ENCODE data around the gene EXOSC10.

DNA sequence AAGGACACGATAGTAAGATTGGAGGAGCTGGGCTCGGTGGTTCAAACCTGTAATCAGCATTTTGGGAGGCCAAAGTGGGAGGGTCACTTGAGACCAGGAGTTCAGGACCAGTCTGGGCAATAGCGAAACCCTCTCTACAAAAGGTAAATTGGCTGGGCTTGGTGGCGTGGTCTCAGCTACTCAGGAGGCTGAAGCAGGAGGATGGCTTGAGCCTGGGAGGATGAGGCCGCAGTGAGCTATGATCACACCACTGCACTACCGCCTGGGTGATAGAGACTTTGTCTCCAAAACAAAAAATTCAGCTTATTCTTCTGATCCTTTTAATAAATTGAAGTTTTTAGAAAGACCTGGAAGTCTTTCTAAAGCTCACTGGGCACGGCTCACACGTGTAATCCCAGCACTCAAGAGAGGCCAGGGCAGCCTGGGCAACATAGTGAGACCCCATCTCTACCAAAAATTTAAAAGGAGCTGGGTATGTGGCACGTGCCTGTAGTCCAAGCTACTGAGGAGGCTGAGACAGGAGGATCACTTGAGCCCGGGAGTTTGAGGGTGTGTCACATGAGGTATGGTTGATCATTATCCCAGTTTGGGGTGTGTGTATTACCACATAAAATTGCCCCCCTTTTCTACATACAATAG lies 67.9 kb downstream of the EXOSC10 start:
- no peak for TF ChIP-seq POLR2A (IDR thresholded peaks at IDR 0.05)
- TF ChIP-seq, protein P1, sequence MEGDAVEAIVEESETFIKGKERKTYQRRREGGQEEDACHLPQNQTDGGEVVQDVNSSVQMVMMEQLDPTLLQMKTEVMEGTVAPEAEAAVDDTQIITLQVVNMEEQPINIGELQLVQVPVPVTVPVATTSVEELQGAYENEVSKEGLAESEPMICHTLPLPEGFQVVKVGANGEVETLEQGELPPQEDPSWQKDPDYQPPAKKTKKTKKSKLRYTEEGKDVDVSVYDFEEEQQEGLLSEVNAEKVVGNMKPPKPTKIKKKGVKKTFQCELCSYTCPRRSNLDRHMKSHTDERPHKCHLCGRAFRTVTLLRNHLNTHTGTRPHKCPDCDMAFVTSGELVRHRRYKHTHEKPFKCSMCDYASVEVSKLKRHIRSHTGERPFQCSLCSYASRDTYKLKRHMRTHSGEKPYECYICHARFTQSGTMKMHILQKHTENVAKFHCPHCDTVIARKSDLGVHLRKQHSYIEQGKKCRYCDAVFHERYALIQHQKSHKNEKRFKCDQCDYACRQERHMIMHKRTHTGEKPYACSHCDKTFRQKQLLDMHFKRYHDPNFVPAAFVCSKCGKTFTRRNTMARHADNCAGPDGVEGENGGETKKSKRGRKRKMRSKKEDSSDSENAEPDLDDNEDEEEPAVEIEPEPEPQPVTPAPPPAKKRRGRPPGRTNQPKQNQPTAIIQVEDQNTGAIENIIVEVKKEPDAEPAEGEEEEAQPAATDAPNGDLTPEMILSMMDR (IDR thresholded peaks at IDR 0.05): no peak
